OCI-LY7 (cell line): ENCODE results near the gene GRPEL2. TPM values are rescaled to one million over a fixed set of nuclear protein-coding genes. Genes with fewer than 3 reads are reported as not detected.

ENCODE experiments used
- BruUV-seq: library from RNA; stranded (reverse); fragments of 400-500 nt; replicated peaks from 2 replicates; lab custom pipeline; 2021; lab: Mats Ljungman, UMichigan
- CTCF ChIA-PET: fragments of 300-600 bp; sonication (Branson Sonifier 250); formaldehyde crosslinking; loops from one replicate; lab custom pipeline; 2022; ENCODE audit warnings: antibody characterized with exemption; ENCODE audit not compliant: unreplicated experiment; lab: Charles Lee
- POLR2A ChIA-PET: fragments of 300-600 bp; sonication (Branson Sonifier 250); formaldehyde crosslinking; loops from one replicate; lab custom pipeline; 2022; ENCODE audit warnings: antibody characterized with exemption; lab: Charles Lee
- DNase-seq: peaks from one replicate; pipeline ENCODE4 v3.0.0-alpha.2; 2015; ENCODE audit warnings: low spot score
- H2AFZ ChIP-seq: fragments of 200-600 bp; sonication (generic), shearing (Covaris generic); 2 replicates; pipeline ENCODE4 v1.6.1; 2014; ENCODE audit warnings: mild to moderate bottlenecking, antibody characterized with exemption, low read length, moderate library complexity
- H3K27ac ChIP-seq: fragments of 200-600 bp; sonication (generic); 2 replicates; pipeline ENCODE4 v1.5.1; 2014; ENCODE audit warnings: mixed run types, low read depth, mild to moderate bottlenecking, moderate library complexity, low read length, inconsistent platforms; ENCODE audit not compliant: poor library complexity, severe bottlenecking
- H3K36me3 ChIP-seq: fragments of 200-600 bp; sonication (generic); 2 replicates; pipeline ENCODE4 v1.6.1; 2014; ENCODE audit warnings: mild to moderate bottlenecking, antibody characterized with exemption, low read length, moderate library complexity, mixed read lengths; ENCODE audit not compliant: insufficient read depth
- H3K4me1 ChIP-seq: fragments of 200-600 bp; sonication (generic); 2 replicates; pipeline ENCODE4 v1.5.1; 2014; ENCODE audit warnings: mild to moderate bottlenecking, low read length; ENCODE audit not compliant: insufficient read depth, poor library complexity, severe bottlenecking
- H3K4me2 ChIP-seq: fragments of 200-600 bp; sonication (generic); 2 replicates; pipeline ENCODE4 v1.6.1; 2014; ENCODE audit warnings: mild to moderate bottlenecking, low read length
- H3K4me3 ChIP-seq: fragments of 200-600 bp; sonication (generic); 2 replicates; pipeline ENCODE4 v1.5.1; 2014; ENCODE audit warnings: mild to moderate bottlenecking, low read depth, low read length; ENCODE audit not compliant: poor library complexity, severe bottlenecking
- H3K79me2 ChIP-seq: fragments of 200-600 bp; sonication (generic); 2 replicates; pipeline ENCODE4 v1.6.1; 2016; ENCODE audit warnings: low read depth, mild to moderate bottlenecking, low read length, moderate library complexity, mixed read lengths; ENCODE audit not compliant: insufficient read depth
- H3K9me2 ChIP-seq: fragments of 200-600 bp; sonication (generic); 2 replicates; pipeline ENCODE4 v1.6.1; 2016; ENCODE audit warnings: mild to moderate bottlenecking, low read length, mixed read lengths; ENCODE audit not compliant: insufficient read depth
- H3K9me3 ChIP-seq: fragments of 200-600 bp; sonication (generic); 2 replicates; pipeline ENCODE4 v1.6.1; 2014; ENCODE audit warnings: mild to moderate bottlenecking, mixed run types, low read length, mixed read lengths
- H4K20me1 ChIP-seq: fragments of 200-600 bp; sonication (generic); 2 replicates; pipeline ENCODE4 v1.6.1; 2014; ENCODE audit warnings: mild to moderate bottlenecking, antibody characterized with exemption, low read length, moderate library complexity, mixed read lengths; ENCODE audit not compliant: insufficient read depth
- EZH2phosphoT487 ChIP-seq: fragments of 200-600 bp; sonication (generic); IDR thresholded peaks from 2 replicates; pipeline ENCODE4 v1.6.1; 2018; ENCODE audit warnings: low read depth, borderline replicate concordance, mild to moderate bottlenecking, mixed run types, antibody characterized with exemption, low read length, moderate library complexity, mixed read lengths
- intact Hi-C: fragments of 100-400 bp; cut with micrococcal nuclease; formaldehyde crosslinking; loops from one replicate; pipeline ENCODE4 v1.10.0; 2022; ENCODE audit not compliant: unreplicated experiment
- total RNA-seq, 2 experiments: library from RNA; depleted of rRNA in 1 of 2; stranded (reverse); fragments of >200 nt in 1 of 2; shearing (Covaris generic) in 1 of 2; gene quantifications; 2 replicates each; pipeline ENCODE4 v1.2.3, GENCODE V29; 2014 to 2022
- TF ChIP-seq, protein P1 (sequence below): fragments of 200-600 bp; sonication (generic); conservative IDR thresholded peaks from 2 replicates; pipeline ENCODE4 v1.5.1; 2014; ENCODE audit warnings: mild to moderate bottlenecking, antibody characterized with exemption, low read length, moderate library complexity, mixed read lengths

The GRPEL2 gene
- total RNA-seq, 2 experiments from 2014 or later = 28.3 to 41.5 TPM

DNA sequence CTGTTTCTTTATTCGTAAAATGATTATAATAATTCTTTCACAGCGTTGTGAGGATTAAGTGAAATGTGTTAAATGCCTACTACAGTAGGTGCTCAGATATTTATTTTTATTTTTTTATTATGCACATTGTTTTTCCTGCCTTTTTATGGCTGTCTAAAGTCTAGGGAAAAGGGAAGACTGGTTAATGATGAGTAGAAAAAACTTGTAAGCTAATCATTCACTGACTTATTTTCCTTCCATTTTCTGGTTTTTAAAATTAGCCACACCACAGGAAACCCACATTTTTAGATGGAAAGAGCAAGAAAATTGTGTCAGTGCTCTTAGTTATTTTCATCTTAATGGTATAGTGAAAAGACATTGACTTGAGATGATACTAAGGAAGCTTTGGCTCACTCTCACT is 8.6 kb downstream of the GRPEL2 start:
- TF ChIP-seq, protein P1, sequence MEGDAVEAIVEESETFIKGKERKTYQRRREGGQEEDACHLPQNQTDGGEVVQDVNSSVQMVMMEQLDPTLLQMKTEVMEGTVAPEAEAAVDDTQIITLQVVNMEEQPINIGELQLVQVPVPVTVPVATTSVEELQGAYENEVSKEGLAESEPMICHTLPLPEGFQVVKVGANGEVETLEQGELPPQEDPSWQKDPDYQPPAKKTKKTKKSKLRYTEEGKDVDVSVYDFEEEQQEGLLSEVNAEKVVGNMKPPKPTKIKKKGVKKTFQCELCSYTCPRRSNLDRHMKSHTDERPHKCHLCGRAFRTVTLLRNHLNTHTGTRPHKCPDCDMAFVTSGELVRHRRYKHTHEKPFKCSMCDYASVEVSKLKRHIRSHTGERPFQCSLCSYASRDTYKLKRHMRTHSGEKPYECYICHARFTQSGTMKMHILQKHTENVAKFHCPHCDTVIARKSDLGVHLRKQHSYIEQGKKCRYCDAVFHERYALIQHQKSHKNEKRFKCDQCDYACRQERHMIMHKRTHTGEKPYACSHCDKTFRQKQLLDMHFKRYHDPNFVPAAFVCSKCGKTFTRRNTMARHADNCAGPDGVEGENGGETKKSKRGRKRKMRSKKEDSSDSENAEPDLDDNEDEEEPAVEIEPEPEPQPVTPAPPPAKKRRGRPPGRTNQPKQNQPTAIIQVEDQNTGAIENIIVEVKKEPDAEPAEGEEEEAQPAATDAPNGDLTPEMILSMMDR = no peak
- TF ChIP-seq EZH2phosphoT487 = no peak
- no peak overlapping the region for H2AFZ ChIP-seq
- H3K4me3 ChIP-seq = no peak overlapping the region
- no peak overlapping the region for H3K4me2 ChIP-seq
- no peaks in the 10 kb centered on the region for H3K9me3 ChIP-seq
- BruUV-seq = no TSS peak
- no peak overlapping the region for H3K27ac ChIP-seq
- H4K20me1 ChIP-seq = peaks cover 14% of the 10 kb centered on the region; the same call in 1 of the 2 replicates
- no peaks in the 10 kb centered on the region for H3K9me2 ChIP-seq
- DNase-seq = no peak
- peaks cover 61% of the 10 kb centered on the region; the same call in 1 of the 2 replicates for H3K79me2 ChIP-seq
- intact Hi-C loops = no loop called here
- peaks cover 29% of the 10 kb centered on the region for H3K4me1 ChIP-seq
- H3K36me3 ChIP-seq = peaks cover 77% of the 10 kb centered on the region
- ChIA-PET CTCF (interaction anchor here (0.5 kb wide), 1 partner anchor 29 kb away, joined by 3 read pairs; no protein-coding TSS in a partner anchor), POLR2A (interaction anchor here (0.7 to 12.6 kb wide), 4 partner anchors 9 to 645 kb away, joined by 3 to 183 read pairs (median 10); partner anchors contain the start of gene GRPEL2)

DNA sequence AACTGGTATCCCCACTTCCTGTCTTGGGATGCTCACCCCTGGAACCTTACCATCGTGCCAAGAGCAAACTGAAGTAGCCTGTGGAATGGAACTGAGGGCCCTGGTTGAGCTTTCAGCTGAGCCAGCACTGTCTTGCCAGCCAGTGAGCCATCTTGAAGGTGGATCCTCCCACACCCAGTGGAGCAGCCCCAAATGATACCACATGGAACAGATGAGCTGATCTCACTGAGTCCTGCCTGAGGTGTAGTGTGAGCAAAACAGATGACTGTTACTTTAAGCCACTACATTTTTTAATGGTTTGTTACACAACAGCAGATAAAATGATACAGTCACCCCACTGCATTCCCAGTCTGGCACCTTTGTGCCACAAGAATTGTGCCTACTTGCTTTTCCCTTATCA is 10.4 kb downstream of the GRPEL2 start:
- Histone ChIP-seq H3K4me3 (no peak overlapping the region), H4K20me1 (peaks cover 15% of the 10 kb centered on the region; the same call in 1 of the 2 replicates), H3K9me3 (no peaks in the 10 kb centered on the region), H3K4me2 (peak overlapping the region; percentile 17; the same call in 1 of the 2 replicates), H3K9me2 (no peaks in the 10 kb centered on the region), H3K4me1 (peaks cover 34% of the 10 kb centered on the region), H3K27ac (no peak overlapping the region), H2AFZ (no peak overlapping the region), H3K79me2 (peaks cover 60% of the 10 kb centered on the region; the same call in 1 of the 2 replicates), H3K36me3 (peaks cover 59% of the 10 kb centered on the region)
- ChIA-PET POLR2A (interaction anchor here (0.6 to 12.6 kb wide), 3 partner anchors 10 to 629 kb away, joined by 3 to 183 read pairs (median 3); partner anchors contain the start of gene GRPEL2), CTCF (no interaction called here)
- no peak for DNase-seq
- no TSS peak for BruUV-seq
- no peak for TF ChIP-seq EZH2phosphoT487
- TF ChIP-seq, protein P1 = no peak
- intact Hi-C loops = no loop called here

DNA sequence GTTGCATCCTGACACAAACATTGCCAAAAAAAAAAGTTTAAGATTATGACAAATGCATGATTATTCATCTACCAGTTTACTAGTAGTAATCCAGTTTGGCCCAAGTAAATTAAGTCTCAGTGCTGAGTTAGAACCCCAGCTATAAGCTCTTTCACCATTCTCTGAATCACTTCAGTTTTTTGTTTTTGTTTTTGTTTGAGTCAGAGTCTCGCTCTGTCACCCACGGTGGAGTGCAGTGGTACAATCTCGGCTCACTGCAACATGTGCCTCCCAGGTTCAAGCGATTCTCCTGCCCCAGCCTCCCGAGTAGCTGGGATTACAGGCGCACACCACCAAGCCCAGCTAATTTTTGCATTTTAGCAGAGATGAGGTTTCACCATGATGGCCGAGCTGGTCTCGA is 11.1 kb downstream of the GRPEL2 start:
- CTCF ChIA-PET = no interaction called here
- peaks cover 57% of the 10 kb centered on the region; the same call in 1 of the 2 replicates for H3K79me2 ChIP-seq
- BruUV-seq = no TSS peak
- TF ChIP-seq, protein P1 = no peak
- no peak for TF ChIP-seq EZH2phosphoT487
- no peaks in the 10 kb centered on the region for H3K9me3 ChIP-seq
- H2AFZ ChIP-seq = no peak overlapping the region
- DNase-seq = no peak
- no peak overlapping the region for H3K27ac ChIP-seq
- peaks cover 52% of the 10 kb centered on the region for H3K36me3 ChIP-seq
- POLR2A ChIA-PET = interaction anchor here (1.4 to 12.6 kb wide), 3 partner anchors 9 to 224 kb away, joined by 3 to 183 read pairs (median 4); partner anchors contain the start of gene GRPEL2
- intact Hi-C loops = no loop called here
- H3K4me3 ChIP-seq = no peak overlapping the region
- H3K4me2 ChIP-seq = peak overlapping the region; percentile 17; the same call in 1 of the 2 replicates
- peaks cover 15% of the 10 kb centered on the region; the same call in 1 of the 2 replicates for H4K20me1 ChIP-seq
- no peaks in the 10 kb centered on the region for H3K9me2 ChIP-seq
- peaks cover 34% of the 10 kb centered on the region for H3K4me1 ChIP-seq
